ENCODE measurements around the gene USP25.

Gene USP25

GRCh38 chr21:15729674-15730483 is at the start of gene USP25:
Gene USP25 (plus strand): TSS chr21:15729982. CDS start chr21:15730394, 412 bp downstream.
- ATAC-seq (replicated peaks; ENCODE audit: extremely low read depth, poor library complexity, severe bottlenecking) (peak; percentile 68), DNase-seq (ENCODE audit: low spot score in 2 of 2) (peak; percentile 60 to 63)
- Mint-ChIP-seq H3K4me3 (peak within 1 kb of the TSS; percentile 98), H3K36me3 (ENCODE audit: insufficient read depth) (peaks cover 10% of the 10 kb centered on the region), H3K9me3 (no peaks in the 10 kb centered on the region), H3K27me3 (no peaks in the 10 kb centered on the region), H3K27ac (ENCODE audit: low read depth) (peak within 1 kb of the TSS; percentile 95), H3K4me1 (peaks cover 23% of the 10 kb centered on the region)

- Mint-ChIP-seq H3K36me3 (ENCODE audit: insufficient read depth) (no peaks in the 10 kb centered on the region), H3K9me3 (no peaks in the 10 kb centered on the region), H3K4me1 (peaks cover 13% of the 10 kb centered on the region), H3K4me3 (no peak overlapping the region), H3K27ac (ENCODE audit: low read depth) (no peak overlapping the region), H3K27me3 (peaks cover 11% of the 10 kb centered on the region)
- ATAC-seq (replicated peaks; ENCODE audit: extremely low read depth, poor library complexity, severe bottlenecking) (no peak), DNase-seq (ENCODE audit: low spot score in 2 of 2) (no peak)
Observed at GRCh38 chr21:15682186-15682895, 47.4 kb upstream of the USP25 start.

- H3K4me3 Mint-ChIP-seq, result no peak overlapping the region
- no peak for DNase-seq (ENCODE audit: low spot score in 2 of 2)
- H3K4me1 Mint-ChIP-seq, result peaks cover 13% of the 10 kb centered on the region
Observed at GRCh38 chr21:15682977-15683376, 46.8 kb upstream of the USP25 start.

GRCh38 chr21:15686506-15686905 is 43.3 kb upstream of the USP25 start:
- Mint-ChIP-seq H3K36me3 (ENCODE audit: insufficient read depth) (no peaks in the 10 kb centered on the region), H3K27me3 (no peaks in the 10 kb centered on the region), H3K4me3 (no peak overlapping the region), H3K9me3 (no peaks in the 10 kb centered on the region), H3K27ac (ENCODE audit: low read depth) (no peak overlapping the region), H3K4me1 (peaks cover 19% of the 10 kb centered on the region)
- ATAC-seq (replicated peaks; ENCODE audit: extremely low read depth, poor library complexity, severe bottlenecking) (no peak), DNase-seq (ENCODE audit: low spot score in 2 of 2) (no peak)

More at GRCh38 chr21:15682977-15683376, 46.8 kb upstream of the USP25 start:
- Mint-ChIP-seq H3K36me3 (ENCODE audit: insufficient read depth) (no peaks in the 10 kb centered on the region), H3K27me3 (peaks cover 4% of the 10 kb centered on the region), H3K27ac (ENCODE audit: low read depth) (no peak overlapping the region), H3K9me3 (no peaks in the 10 kb centered on the region)
- no peak for ATAC-seq (replicated peaks; ENCODE audit: extremely low read depth, poor library complexity, severe bottlenecking)

GRCh38 chr21:15687208-15687607 is 42.6 kb upstream of the USP25 start:
- Mint-ChIP-seq H3K36me3 (ENCODE audit: insufficient read depth) (no peaks in the 10 kb centered on the region), H3K27ac (ENCODE audit: low read depth) (no peak overlapping the region), H3K9me3 (no peaks in the 10 kb centered on the region), H3K4me3 (no peak overlapping the region), H3K27me3 (peaks cover under 1% of the 10 kb centered on the region), H3K4me1 (peaks cover 19% of the 10 kb centered on the region)
- no peak for ATAC-seq (replicated peaks; ENCODE audit: extremely low read depth, poor library complexity, severe bottlenecking)
- DNase-seq (ENCODE audit: low spot score in 2 of 2), result no peak

- no peaks in the 10 kb centered on the region for H3K9me3 Mint-ChIP-seq
- H3K4me1 Mint-ChIP-seq, result peaks cover 13% of the 10 kb centered on the region
- ATAC-seq (replicated peaks; ENCODE audit: extremely low read depth, poor library complexity, severe bottlenecking) (no peak), DNase-seq (ENCODE audit: low spot score in 2 of 2) (no peak)
- H3K36me3 Mint-ChIP-seq (ENCODE audit: insufficient read depth), result no peaks in the 10 kb centered on the region
- H3K27ac Mint-ChIP-seq (ENCODE audit: low read depth), result no peak overlapping the region
- peaks cover 9% of the 10 kb centered on the region for H3K27me3 Mint-ChIP-seq
- no peak overlapping the region for H3K4me3 Mint-ChIP-seq
Observed at GRCh38 chr21:15688016-15688415, 41.8 kb upstream of the USP25 start.

- peaks cover 13% of the 10 kb centered on the region for H3K4me1 Mint-ChIP-seq
- peaks cover 9% of the 10 kb centered on the region for H3K27me3 Mint-ChIP-seq
- peak overlapping the region; percentile 47 for H3K4me3 Mint-ChIP-seq
- H3K9me3 Mint-ChIP-seq, result no peaks in the 10 kb centered on the region
- ATAC-seq (replicated peaks; ENCODE audit: extremely low read depth, poor library complexity, severe bottlenecking) (peak; percentile 68), DNase-seq (ENCODE audit: low spot score in 2 of 2) (no peak)
- H3K36me3 Mint-ChIP-seq (ENCODE audit: insufficient read depth), result no peaks in the 10 kb centered on the region
- H3K27ac Mint-ChIP-seq (ENCODE audit: low read depth), result no peak overlapping the region
Observed at GRCh38 chr21:15688809-15689208, 41.0 kb upstream of the USP25 start.

GRCh38 chr21:15692711-15693110 is 37.1 kb upstream of the USP25 start:
- DNase-seq (ENCODE audit: low spot score in 2 of 2), result no peak
- Mint-ChIP-seq H3K27me3 (peaks cover 39% of the 10 kb centered on the region), H3K4me1 (peaks cover 6% of the 10 kb centered on the region), H3K27ac (ENCODE audit: low read depth) (no peak overlapping the region), H3K36me3 (ENCODE audit: insufficient read depth) (no peaks in the 10 kb centered on the region), H3K9me3 (no peaks in the 10 kb centered on the region), H3K4me3 (no peak overlapping the region)
- ATAC-seq (replicated peaks; ENCODE audit: extremely low read depth, poor library complexity, severe bottlenecking), result no peak

GRCh38 chr21:15695241-15695640 is 34.5 kb upstream of the USP25 start:
- no peak overlapping the region for H3K27ac Mint-ChIP-seq (ENCODE audit: low read depth)
- no peaks in the 10 kb centered on the region for H3K4me1 Mint-ChIP-seq
- DNase-seq (ENCODE audit: low spot score in 2 of 2) (no peak), ATAC-seq (replicated peaks; ENCODE audit: extremely low read depth, poor library complexity, severe bottlenecking) (no peak)
- no peaks in the 10 kb centered on the region for H3K9me3 Mint-ChIP-seq
- H3K36me3 Mint-ChIP-seq (ENCODE audit: insufficient read depth), result no peaks in the 10 kb centered on the region
- peaks cover 42% of the 10 kb centered on the region for H3K27me3 Mint-ChIP-seq
- H3K4me3 Mint-ChIP-seq, result no peak overlapping the region

- Mint-ChIP-seq H3K27ac (ENCODE audit: low read depth) (no peak overlapping the region), H3K27me3 (peaks cover 12% of the 10 kb centered on the region), H3K9me3 (no peaks in the 10 kb centered on the region), H3K4me1 (no peaks in the 10 kb centered on the region), H3K4me3 (no peak overlapping the region), H3K36me3 (ENCODE audit: insufficient read depth) (no peaks in the 10 kb centered on the region)
- DNase-seq (ENCODE audit: low spot score in 2 of 2), result no peak
- no peak for ATAC-seq (replicated peaks; ENCODE audit: extremely low read depth, poor library complexity, severe bottlenecking)
Observed at GRCh38 chr21:15701830-15702229, 28.0 kb upstream of the USP25 start.

- no peaks in the 10 kb centered on the region for H3K27me3 Mint-ChIP-seq
- DNase-seq (ENCODE audit: low spot score in 2 of 2), result no peak
- no peak overlapping the region for H3K27ac Mint-ChIP-seq (ENCODE audit: low read depth)
- no peak for ATAC-seq (replicated peaks; ENCODE audit: extremely low read depth, poor library complexity, severe bottlenecking)
- H3K9me3 Mint-ChIP-seq, result no peaks in the 10 kb centered on the region
- no peaks in the 10 kb centered on the region for H3K4me1 Mint-ChIP-seq
- no peak overlapping the region for H3K4me3 Mint-ChIP-seq
- H3K36me3 Mint-ChIP-seq (ENCODE audit: insufficient read depth), result no peaks in the 10 kb centered on the region
Observed at GRCh38 chr21:15703932-15704331, 25.9 kb upstream of the USP25 start.

- H3K27me3 Mint-ChIP-seq, result peaks cover 15% of the 10 kb centered on the region
- no peaks in the 10 kb centered on the region for H3K9me3 Mint-ChIP-seq
- no peak for DNase-seq (ENCODE audit: low spot score in 2 of 2)
- no peak overlapping the region for H3K4me3 Mint-ChIP-seq
- ATAC-seq (replicated peaks; ENCODE audit: extremely low read depth, poor library complexity, severe bottlenecking), result no peak
- no peaks in the 10 kb centered on the region for H3K4me1 Mint-ChIP-seq
- no peaks in the 10 kb centered on the region for H3K36me3 Mint-ChIP-seq (ENCODE audit: insufficient read depth)
- no peak overlapping the region for H3K27ac Mint-ChIP-seq (ENCODE audit: low read depth)
Observed at GRCh38 chr21:15706696-15707095, 23.1 kb upstream of the USP25 start.

GRCh38 chr21:15713412-15713811 is 16.4 kb upstream of the USP25 start:
- DNase-seq (ENCODE audit: low spot score in 2 of 2) (no peak), ATAC-seq (replicated peaks; ENCODE audit: extremely low read depth, poor library complexity, severe bottlenecking) (no peak)
- H3K27me3 Mint-ChIP-seq, result peaks cover 18% of the 10 kb centered on the region
- no peak overlapping the region for H3K27ac Mint-ChIP-seq (ENCODE audit: low read depth)
- no peaks in the 10 kb centered on the region for H3K36me3 Mint-ChIP-seq (ENCODE audit: insufficient read depth)
- H3K9me3 Mint-ChIP-seq, result no peaks in the 10 kb centered on the region
- H3K4me3 Mint-ChIP-seq, result no peak overlapping the region
- H3K4me1 Mint-ChIP-seq, result no peaks in the 10 kb centered on the region
